ENCODE measurements around the gene GNPTG. TPM values are rescaled to one million over a fixed set of nuclear protein-coding genes. Genes with fewer than 3 reads are reported as not detected.
"Not testable (repeated sequence)": the region's sequence is repeated elsewhere in the genome, so short reads cannot be mapped to it uniquely, and the experiment has no call there.

The GNPTG gene
- total RNA-seq, 1 experiment from 2014 or later = 52.2 TPM

- H3K27me3 ChIP-seq = peaks cover 18% of the 10 kb centered on the region
- H3K4me3 ChIP-seq, H3K9me3 ChIP-seq, DNase-seq: not testable (repeated sequence)
- H3K36me3 ChIP-seq = peaks cover 12% of the 10 kb centered on the region
Measured at GRCh38 chr16:1328136-1328535, 23.6 kb upstream of the GNPTG start.

- peaks cover 24% of the 10 kb centered on the region for H3K27me3 ChIP-seq
- not testable (repeated sequence) for H3K4me3 ChIP-seq, DNase-seq, H3K9me3 ChIP-seq
- H3K36me3 ChIP-seq = peaks cover 11% of the 10 kb centered on the region
Measured at GRCh38 chr16:1328961-1329360, 22.8 kb upstream of the GNPTG start.

- DNase-seq = no peak
- H3K9me3 ChIP-seq = peaks cover 2% of the 10 kb centered on the region; the same call in 1 of the 2 replicates
- peaks cover 38% of the 10 kb centered on the region for H3K27me3 ChIP-seq
- H3K4me3 ChIP-seq = no peak overlapping the region
- H3K36me3 ChIP-seq = no peaks in the 10 kb centered on the region; the same call in 1 of the 2 replicates
Measured at GRCh38 chr16:1330260-1330914, 21.3 kb upstream of the GNPTG start.

DNA sequence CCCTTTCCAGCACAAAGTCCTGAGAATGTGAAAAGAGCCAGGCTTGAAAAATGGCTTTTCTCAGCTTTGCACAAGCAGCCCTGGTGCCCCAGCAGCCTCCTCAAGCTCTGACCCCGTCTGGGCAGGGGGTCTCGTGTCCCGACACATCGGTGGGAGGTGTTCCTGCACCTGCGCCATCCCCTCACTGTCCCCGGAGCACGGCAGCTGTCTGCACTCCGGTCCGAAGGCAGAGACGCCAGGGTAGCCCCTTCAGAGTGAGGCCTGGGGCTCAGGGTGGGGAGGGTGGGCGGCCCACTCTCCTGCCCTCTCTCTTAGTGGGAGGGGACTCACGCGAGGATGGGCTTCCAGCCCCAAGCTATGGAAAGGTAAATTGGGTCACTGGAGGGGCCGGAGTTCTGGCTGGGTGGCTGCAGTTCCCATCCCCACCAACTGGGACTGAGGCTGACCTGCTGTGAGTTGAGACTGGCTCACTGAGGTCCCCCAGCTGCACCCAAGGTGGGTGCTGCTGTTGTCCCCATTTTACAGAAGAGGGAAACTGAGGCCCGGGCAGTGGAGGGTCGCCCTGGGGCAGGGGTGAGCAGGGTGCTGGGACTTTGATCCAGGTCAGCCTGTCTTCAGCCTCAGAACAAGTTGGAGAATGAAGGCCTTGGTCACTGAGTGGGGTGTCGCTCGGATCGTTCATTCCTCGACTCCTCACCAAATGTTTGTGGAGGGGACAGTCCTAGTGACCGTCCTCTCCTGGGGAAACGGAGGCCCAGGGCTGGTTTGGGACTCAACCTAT is 20.6 kb upstream of the GNPTG start:
- H3K36me3 ChIP-seq = no peaks in the 10 kb centered on the region
- DNase-seq = no peak
- H3K9me3 ChIP-seq = peaks cover 2% of the 10 kb centered on the region; the same call in 1 of the 2 replicates
- no peak overlapping the region for H3K4me3 ChIP-seq
- peaks cover 46% of the 10 kb centered on the region for H3K27me3 ChIP-seq

GRCh38 chr16:1331712-1332617 is 19.8 kb upstream of the GNPTG start:
- no peaks in the 10 kb centered on the region for H3K36me3 ChIP-seq
- DNase-seq = no peak
- H3K9me3 ChIP-seq = peaks cover 2% of the 10 kb centered on the region; the same call in 1 of the 2 replicates
- H3K4me3 ChIP-seq = no peak overlapping the region
- H3K27me3 ChIP-seq = peaks cover 51% of the 10 kb centered on the region

DNA sequence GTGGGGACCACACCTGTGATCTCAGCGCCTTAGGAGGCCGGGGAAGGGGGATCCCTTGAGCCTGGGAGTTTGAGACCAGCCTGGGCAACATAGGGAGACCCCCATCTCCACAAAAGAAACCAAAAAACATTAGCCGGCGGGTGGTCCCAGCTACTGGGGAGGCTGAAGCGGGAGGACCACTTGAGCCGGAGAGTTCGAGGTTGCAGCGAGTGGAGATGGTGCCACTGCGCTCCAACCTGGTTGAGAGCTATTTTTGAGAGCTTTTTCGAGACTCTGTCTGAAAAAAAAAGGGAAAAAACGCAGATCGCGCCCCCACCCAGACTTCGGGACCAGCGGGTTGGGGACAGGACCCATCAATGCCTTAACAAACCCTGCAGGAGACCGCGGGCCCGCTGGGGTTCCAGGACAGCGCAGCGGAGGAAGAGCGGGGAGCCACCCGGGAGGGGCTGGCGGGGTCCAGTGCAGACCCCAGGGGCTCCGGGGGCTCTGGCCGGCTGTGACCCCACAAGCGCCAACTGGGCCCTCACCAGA is 19.0 kb upstream of the GNPTG start:
- Histone ChIP-seq H3K9me3 (peaks cover 2% of the 10 kb centered on the region; the same call in 1 of the 2 replicates), H3K4me3 (no peak overlapping the region), H3K36me3 (no peaks in the 10 kb centered on the region), H3K27me3 (peaks cover 52% of the 10 kb centered on the region)
- no peak for DNase-seq

DNA sequence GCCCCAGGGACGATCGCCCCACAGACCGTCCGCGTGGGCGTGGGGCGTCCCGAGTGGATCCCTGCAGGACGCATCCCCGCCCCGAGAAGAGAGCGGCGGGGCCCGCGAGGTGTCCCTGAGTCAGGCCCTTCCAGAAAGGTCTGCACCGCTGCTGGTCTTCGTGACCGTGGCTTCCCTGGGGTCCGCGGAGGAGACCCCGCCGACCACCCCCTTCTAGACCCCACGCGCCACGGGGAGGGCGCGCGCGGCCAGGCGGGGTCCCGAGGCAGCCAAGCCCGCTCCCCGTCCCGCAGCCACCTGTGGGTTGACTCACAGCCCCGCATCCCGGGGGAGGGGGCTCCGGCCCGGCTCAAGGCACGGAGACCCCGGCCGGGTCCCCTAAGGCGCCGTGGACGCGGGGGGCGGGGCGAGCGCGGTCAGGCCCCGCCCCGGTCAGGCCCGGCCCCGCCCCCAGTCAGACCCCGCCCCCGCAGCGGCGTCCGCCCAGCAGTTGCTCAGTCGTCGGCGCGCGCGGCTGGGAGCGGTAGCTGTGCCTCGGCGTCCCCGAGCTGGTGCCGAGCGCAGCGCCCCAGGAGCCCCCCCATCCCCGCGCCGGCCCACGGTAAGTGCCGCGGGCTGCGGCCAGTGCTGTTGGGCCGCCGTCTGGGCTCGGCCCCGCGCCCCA is 18.4 kb upstream of the GNPTG start, which contains the start of gene BAIAP3:
BAIAP3 (plus strand) TSS at position 497 of the 664 bp plus-strand sequence. CDS start 4,905 bp downstream, outside the sequence.
- H3K36me3 ChIP-seq = no peaks in the 10 kb centered on the region
- DNase-seq = no peak
- no peak within 1 kb of the TSS for H3K4me3 ChIP-seq
- peaks cover 52% of the 10 kb centered on the region for H3K27me3 ChIP-seq
- H3K9me3 ChIP-seq = peaks cover 2% of the 10 kb centered on the region; the same call in 1 of the 2 replicates

GRCh38 chr16:1333854-1334700 is 17.7 kb upstream of the GNPTG start:
- Histone ChIP-seq H3K9me3 (peaks cover 2% of the 10 kb centered on the region; the same call in 1 of the 2 replicates), H3K4me3 (no peak overlapping the region), H3K36me3 (no peaks in the 10 kb centered on the region), H3K27me3 (peaks cover 59% of the 10 kb centered on the region)
- no peak for DNase-seq

DNA sequence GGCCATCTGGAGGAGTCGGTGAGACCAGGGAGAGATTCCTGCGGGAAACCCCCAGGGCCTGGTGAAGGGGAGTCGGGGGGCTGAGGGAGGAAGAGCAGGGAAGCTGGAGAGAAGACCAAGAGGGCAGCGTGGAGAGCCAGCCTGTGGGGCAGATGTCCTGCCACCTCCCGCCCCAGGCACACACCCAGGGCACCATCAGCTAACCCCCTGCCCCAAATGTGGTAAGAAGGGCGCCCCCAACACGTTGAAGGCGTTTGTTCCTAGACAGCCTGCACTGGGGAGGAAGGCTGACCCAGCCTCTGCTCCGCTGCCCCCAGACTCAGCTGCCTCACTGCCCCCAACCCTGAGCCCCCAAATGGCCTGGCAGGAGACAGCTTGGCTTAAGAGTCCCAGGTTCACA is 17.0 kb upstream of the GNPTG start:
- DNase-seq = no peak
- no peaks in the 10 kb centered on the region for H3K36me3 ChIP-seq
- H3K4me3 ChIP-seq = no peak overlapping the region
- H3K9me3 ChIP-seq = peaks cover 2% of the 10 kb centered on the region; the same call in 1 of the 2 replicates
- H3K27me3 ChIP-seq = peaks cover 62% of the 10 kb centered on the region

GRCh38 chr16:1335211-1335971 is 16.3 kb upstream of the GNPTG start:
- peaks cover 1% of the 10 kb centered on the region; the same call in 1 of the 2 replicates for H3K9me3 ChIP-seq
- H3K4me3 ChIP-seq = no peak overlapping the region
- DNase-seq = no peak
- no peaks in the 10 kb centered on the region for H3K36me3 ChIP-seq
- H3K27me3 ChIP-seq = peaks cover 62% of the 10 kb centered on the region

DNA sequence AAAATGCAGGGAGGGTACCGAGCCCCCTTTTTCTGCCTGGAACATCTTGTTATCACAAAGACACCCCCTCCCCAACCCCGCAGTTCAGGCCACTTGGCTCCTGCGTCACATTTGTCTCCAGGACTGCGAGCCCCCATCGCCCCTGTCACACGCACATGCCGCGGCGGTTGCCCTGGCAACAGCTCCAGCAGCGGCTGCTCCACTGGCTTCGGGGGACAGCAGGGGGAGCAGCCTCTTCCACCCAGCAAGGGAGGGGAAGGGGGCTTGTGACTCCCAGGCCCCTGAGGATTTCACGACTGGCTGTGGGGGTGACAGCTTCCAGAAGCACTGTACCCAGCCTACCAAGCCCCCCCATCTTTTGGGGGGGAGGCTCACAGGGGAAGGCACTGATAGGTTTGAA is 15.7 kb upstream of the GNPTG start:
- DNase-seq = no peak
- Histone ChIP-seq H3K36me3 (no peaks in the 10 kb centered on the region), H3K27me3 (peaks cover 64% of the 10 kb centered on the region), H3K4me3 (no peak overlapping the region), H3K9me3 (no peaks in the 10 kb centered on the region)

- DNase-seq = no peak
- Histone ChIP-seq H3K4me3 (no peak overlapping the region), H3K9me3 (no peaks in the 10 kb centered on the region), H3K27me3 (peaks cover 68% of the 10 kb centered on the region), H3K36me3 (no peaks in the 10 kb centered on the region)
Measured at GRCh38 chr16:1336619-1337018, 15.1 kb upstream of the GNPTG start.

GRCh38 chr16:1337486-1337885 is 14.2 kb upstream of the GNPTG start:
- DNase-seq = no peak
- Histone ChIP-seq H3K27me3 (peaks cover 68% of the 10 kb centered on the region), H3K4me3 (no peak overlapping the region), H3K9me3 (no peaks in the 10 kb centered on the region), H3K36me3 (no peaks in the 10 kb centered on the region)

DNA sequence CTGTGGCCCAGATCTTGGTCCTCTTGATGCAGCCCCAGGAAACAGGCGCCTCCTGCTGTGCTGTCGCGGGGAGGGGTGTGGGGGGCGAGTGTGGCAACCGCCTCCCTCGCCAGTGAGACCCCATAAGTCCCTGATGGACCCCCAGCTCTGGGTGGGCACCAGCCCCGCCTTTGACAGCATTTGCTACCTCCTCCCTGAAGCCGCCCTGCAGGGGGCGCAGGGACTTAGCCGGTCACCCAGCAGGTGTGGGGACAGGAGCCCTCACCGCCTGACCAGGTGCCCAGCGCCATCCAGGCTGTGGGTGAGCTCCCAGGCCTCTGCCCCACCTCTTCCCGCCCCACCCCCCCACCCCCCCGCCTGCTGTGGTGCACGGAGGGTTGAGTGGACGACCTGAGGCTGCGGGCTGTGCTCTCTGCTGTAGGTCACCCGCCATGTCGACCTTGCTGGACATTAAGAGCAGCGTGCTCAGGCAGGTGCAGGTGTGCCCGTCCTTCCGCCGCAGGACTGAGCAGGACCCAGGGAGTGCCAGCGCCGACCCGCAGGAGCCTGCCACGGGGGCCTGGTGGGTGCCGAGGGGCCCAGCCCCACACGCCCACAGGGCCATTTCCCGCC is 13.5 kb upstream of the GNPTG start:
- H3K9me3 ChIP-seq = no peaks in the 10 kb centered on the region
- H3K27me3 ChIP-seq = peaks cover 63% of the 10 kb centered on the region
- no peak for DNase-seq
- no peak overlapping the region for H3K4me3 ChIP-seq
- no peaks in the 10 kb centered on the region for H3K36me3 ChIP-seq
